Left lung (tissue), 10 donors: Measurements from ENCODE around the gene CYP3A4. TPM values are rescaled to one million over a fixed set of nuclear protein-coding genes. Genes with fewer than 3 reads are reported as not detected.
"Not testable (repeated sequence)": the region's sequence is repeated elsewhere in the genome, so short reads cannot be mapped to it uniquely, and the experiment has no call there.

Source experiments
- ATAC-seq: fragments of 200-7000 bp; cut with Tn5 transposase; one replicate; pipeline ENCODE4 v1.9.1; 2020; ENCODE audit warnings: moderate library complexity
- DNase-seq, 4 donors: peaks; one replicate each; pipeline ENCODE4 v3.0.0-alpha.2; 2013 to 2020
- H3K27ac ChIP-seq, 2 donors: fragments of 200-600 bp; sonication (generic) in 1 of 2; one replicate each; pipeline versions ENCODE4 v1.5.0 to v1.8.0; 2020 to 2021
- H3K27me3 ChIP-seq, 2 donors: fragments of 200-600 bp; sonication (generic) in 1 of 2; one replicate each; pipeline versions ENCODE4 v1.5.0 to v1.8.0; 2020 to 2021
- H3K36me3 ChIP-seq, 2 donors: fragments of 200-600 bp; sonication (generic) in 1 of 2; one replicate each; pipeline versions ENCODE4 v1.5.0 to v1.8.0; 2020 to 2021
- H3K4me1 ChIP-seq, 2 donors: fragments of 200-600 bp; one replicate each; pipeline ENCODE4 v1.8.0; 2021
- H3K4me3 ChIP-seq, 2 donors: fragments of 200-600 bp; sonication (generic) in 1 of 2; one replicate each; pipeline versions ENCODE4 v1.5.0 to v1.8.0; 2020 to 2021; ENCODE audit warnings: mild to moderate bottlenecking in 1 of 2
- H3K9me3 ChIP-seq, 2 donors: fragments of 200-600 bp; sonication (generic) in 1 of 2; one replicate each; pipeline versions ENCODE4 v1.5.0 to v1.8.0; 2020 to 2021
- intact Hi-C, 2 donors: fragments of 100-400 bp; cut with DNase I; formaldehyde crosslinking; loops; one replicate each; pipeline versions ENCODE4 v1.11.2 to v1.14.2; 2022
- polyA plus RNA-seq, 6 donors: library from polyadenylated mRNA; unstranded; fragments of 120-200 nt; gene quantifications; one replicate each; pipeline ENCODE4 v1.2.1, GENCODE V29; 2013; ENCODE audit not compliant: insufficient read length in 6 of 6
- total RNA-seq, 2 donors: library from RNA; stranded (reverse); fragmentation: NEBNext Ultra II Directional; extraction: Animal tissue kit (Norgen Biotek cat#: 25700); gene quantifications; one replicate each; pipeline ENCODE4 v1.2.1, GENCODE V29; 2021
- TF ChIP-seq, protein P1 (sequence below), 2 donors: fragments of 200-600 bp; sonication (generic) in 1 of 2; IDR thresholded peaks; one replicate each; pipeline versions ENCODE4 v1.5.0 to v1.8.0; 2021; ENCODE audit warnings: antibody characterized with exemption in 2 of 2
- donor health status: DM: no; HTN: yes; CAD: no.
- donor health status: DM: no; HTN: no; CAD: no.

CYP3A4 gene
- total and polyA plus RNA-seq, 8 donors, result 0.17 to 0.39 (median 0.25) TPM; not detected in 2

DNA sequence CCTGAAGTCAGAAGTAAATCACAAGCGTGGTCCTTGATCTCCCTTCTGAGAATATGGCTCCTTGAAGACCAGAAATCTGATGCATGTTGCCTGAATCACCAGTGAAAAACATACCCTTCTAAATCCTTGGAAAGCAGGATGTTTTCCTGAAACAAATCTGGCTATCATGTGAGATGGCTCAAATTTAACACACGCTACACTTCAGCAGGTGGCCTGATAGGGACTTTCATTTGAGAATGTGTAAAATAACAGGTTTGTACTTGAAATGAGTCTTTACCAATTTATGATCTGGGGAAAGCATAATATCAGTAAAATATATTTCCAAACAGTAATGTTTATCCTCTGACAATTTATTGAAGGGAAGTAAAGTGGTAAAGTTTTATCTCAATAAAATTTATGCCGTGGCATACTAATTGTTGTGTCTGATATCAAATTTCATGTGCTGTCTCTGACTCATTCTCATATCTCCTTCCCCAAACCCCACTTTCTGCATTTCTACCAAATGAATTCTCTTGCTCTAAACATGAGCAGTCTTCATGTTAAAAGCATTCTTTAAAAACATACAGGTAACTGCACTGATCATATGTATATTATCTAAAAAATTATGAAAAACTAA, 17.4 kb downstream of the CYP3A4 start:
- TF ChIP-seq, protein P1, sequence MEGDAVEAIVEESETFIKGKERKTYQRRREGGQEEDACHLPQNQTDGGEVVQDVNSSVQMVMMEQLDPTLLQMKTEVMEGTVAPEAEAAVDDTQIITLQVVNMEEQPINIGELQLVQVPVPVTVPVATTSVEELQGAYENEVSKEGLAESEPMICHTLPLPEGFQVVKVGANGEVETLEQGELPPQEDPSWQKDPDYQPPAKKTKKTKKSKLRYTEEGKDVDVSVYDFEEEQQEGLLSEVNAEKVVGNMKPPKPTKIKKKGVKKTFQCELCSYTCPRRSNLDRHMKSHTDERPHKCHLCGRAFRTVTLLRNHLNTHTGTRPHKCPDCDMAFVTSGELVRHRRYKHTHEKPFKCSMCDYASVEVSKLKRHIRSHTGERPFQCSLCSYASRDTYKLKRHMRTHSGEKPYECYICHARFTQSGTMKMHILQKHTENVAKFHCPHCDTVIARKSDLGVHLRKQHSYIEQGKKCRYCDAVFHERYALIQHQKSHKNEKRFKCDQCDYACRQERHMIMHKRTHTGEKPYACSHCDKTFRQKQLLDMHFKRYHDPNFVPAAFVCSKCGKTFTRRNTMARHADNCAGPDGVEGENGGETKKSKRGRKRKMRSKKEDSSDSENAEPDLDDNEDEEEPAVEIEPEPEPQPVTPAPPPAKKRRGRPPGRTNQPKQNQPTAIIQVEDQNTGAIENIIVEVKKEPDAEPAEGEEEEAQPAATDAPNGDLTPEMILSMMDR (IDR thresholded peaks at IDR 0.05), result no peak
- Histone ChIP-seq H3K9me3 (no peaks in the 10 kb centered on the region), H3K27me3 (no peaks in the 10 kb centered on the region), H3K27ac (no peak overlapping the region), H3K4me3 (no peak overlapping the region), H3K4me1 (no peaks in the 10 kb centered on the region), H3K36me3 (no peaks in the 10 kb centered on the region)
- no peak for ATAC-seq
- intact Hi-C loops, result no loop called here
- no peak for DNase-seq

DNA sequence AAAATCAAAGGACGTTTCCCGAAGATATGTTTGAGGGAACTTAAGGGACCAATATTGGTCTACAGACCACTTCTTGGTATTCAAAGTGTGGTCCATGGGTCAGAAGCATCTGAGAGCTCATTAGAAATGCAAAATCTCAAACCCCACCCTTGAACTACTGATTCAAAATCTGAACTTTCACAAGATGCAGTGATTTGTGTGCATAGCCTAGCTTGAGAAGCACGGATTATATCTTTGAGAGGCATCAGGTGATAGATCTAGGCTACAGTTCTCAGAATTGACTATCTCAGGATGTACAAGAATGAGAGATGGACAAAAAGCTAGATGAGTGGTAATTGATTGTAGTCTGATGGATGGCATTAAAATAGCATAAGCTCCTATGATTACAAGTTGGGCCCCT, 19.5 kb downstream of the CYP3A4 start:
- no peaks in the 10 kb centered on the region for H3K4me1 ChIP-seq
- H3K36me3 ChIP-seq, result no peaks in the 10 kb centered on the region
- H3K4me3 ChIP-seq, result no peak overlapping the region
- H3K27me3 ChIP-seq, result no peaks in the 10 kb centered on the region
- no peak overlapping the region for H3K27ac ChIP-seq
- H3K9me3 ChIP-seq, result no peaks in the 10 kb centered on the region
- intact Hi-C loops, result no loop called here
- DNase-seq (no peak), ATAC-seq (no peak)
- TF ChIP-seq, protein P1 (IDR thresholded peaks at IDR 0.05), result no peak

DNA sequence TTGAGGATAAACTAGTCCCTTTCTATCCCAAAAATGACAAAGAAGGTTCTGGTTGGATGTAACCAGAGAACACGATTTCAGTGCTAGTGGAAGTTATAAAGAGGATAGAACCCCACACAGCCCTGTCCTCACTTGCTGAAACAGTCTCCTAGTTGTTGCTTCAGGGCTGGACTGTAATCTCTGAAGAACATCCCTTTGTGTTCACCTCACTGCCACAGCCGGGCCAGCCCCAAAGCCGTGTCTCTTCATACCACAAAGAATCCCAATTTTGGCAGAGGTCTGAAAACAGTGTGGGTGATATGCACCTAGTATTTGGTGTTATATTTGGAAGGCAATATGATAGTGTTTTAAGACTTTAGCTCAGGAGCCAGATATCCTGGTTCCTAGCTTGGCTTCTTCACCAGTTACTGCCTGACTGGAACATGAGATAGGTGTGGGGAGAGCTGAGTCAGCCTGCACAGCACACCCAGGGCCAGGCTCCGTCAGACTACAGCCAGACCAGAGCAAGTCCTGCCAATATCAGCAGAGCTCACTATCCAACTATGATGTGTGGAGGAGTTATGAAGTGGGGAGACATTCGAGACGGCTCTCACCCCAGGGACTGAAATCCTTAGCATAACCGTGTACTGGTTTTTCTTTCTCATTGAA, 21.2 kb downstream of the CYP3A4 start:
- H3K9me3 ChIP-seq, result no peaks in the 10 kb centered on the region
- H3K4me3 ChIP-seq, result no peak overlapping the region
- no peaks in the 10 kb centered on the region for H3K4me1 ChIP-seq
- no peak overlapping the region for H3K27ac ChIP-seq
- peak; percentile 89 for ATAC-seq
- TF ChIP-seq, protein P1 (IDR thresholded peaks at IDR 0.05), result no peak
- H3K36me3 ChIP-seq, result no peaks in the 10 kb centered on the region
- intact Hi-C loops, result no loop called here
- DNase-seq, result peak; percentile 35 to 80 (median 48)
- H3K27me3 ChIP-seq, result no peaks in the 10 kb centered on the region

DNA sequence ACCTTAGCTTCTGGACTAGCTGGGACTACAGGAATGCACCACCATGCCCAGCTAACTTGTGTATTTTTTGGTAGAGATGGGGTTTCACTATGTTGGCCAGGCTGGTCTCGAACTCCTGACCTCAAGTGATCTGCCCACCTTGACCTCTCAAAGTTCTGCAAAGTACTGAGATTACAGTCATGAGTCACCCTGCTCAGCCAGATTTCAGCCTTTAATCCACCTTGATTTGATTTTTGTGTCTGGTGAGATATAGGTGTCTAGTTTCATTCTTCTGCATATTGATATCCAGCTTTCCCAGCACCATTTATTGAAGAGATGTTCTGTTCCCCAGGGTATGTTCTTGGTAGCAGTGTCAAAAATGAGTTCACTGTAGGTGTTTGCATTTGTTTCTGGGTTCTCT, 28.9 kb downstream of the CYP3A4 start:
- no peak for DNase-seq
- H3K4me1 ChIP-seq, result peaks cover 0 to 6% of the 10 kb centered on the region in 2 donors
- no peaks in the 10 kb centered on the region for H3K36me3 ChIP-seq
- no peaks in the 10 kb centered on the region for H3K9me3 ChIP-seq
- TF ChIP-seq, protein P1 (IDR thresholded peaks at IDR 0.05), result no peak
- H3K27me3 ChIP-seq, result no peaks in the 10 kb centered on the region
- intact Hi-C loops, result no loop called here
- no peak overlapping the region for H3K27ac ChIP-seq
- no peak overlapping the region for H3K4me3 ChIP-seq
- ATAC-seq, result no peak

DNA sequence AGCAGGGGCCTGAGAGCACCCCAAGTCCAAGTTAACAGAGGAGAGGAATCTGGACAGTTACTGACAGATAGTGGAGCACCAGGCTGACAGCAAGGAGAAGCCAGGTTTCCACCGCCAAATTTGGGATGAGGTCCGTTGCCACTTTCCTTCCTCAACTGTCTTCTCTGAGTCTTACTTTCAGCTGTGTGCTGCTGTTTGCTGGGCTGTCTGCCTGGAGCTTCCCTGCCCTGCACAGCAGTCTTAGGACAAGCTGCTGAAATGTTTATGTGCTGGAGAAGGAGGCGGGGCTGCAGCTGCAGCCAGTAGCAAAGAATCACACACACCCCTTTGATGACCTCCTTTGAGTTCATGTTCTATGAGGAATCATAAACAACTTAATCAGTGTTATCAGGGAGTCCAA, 31.6 kb downstream of the CYP3A4 start:
- H3K4me1 ChIP-seq, result peaks cover 0 to 6% of the 10 kb centered on the region in 2 donors
- no peak overlapping the region for H3K4me3 ChIP-seq
- no peaks in the 10 kb centered on the region for H3K9me3 ChIP-seq
- intact Hi-C loops, result no loop called here
- H3K36me3 ChIP-seq, result no peaks in the 10 kb centered on the region
- DNase-seq (peak in 2 of 4 donors; percentile 25 to 67), ATAC-seq (peak; percentile 59)
- TF ChIP-seq, protein P1 (IDR thresholded peaks at IDR 0.05), result no peak
- peak overlapping the region; percentile 7 to 10 for H3K27ac ChIP-seq
- no peaks in the 10 kb centered on the region for H3K27me3 ChIP-seq

DNA sequence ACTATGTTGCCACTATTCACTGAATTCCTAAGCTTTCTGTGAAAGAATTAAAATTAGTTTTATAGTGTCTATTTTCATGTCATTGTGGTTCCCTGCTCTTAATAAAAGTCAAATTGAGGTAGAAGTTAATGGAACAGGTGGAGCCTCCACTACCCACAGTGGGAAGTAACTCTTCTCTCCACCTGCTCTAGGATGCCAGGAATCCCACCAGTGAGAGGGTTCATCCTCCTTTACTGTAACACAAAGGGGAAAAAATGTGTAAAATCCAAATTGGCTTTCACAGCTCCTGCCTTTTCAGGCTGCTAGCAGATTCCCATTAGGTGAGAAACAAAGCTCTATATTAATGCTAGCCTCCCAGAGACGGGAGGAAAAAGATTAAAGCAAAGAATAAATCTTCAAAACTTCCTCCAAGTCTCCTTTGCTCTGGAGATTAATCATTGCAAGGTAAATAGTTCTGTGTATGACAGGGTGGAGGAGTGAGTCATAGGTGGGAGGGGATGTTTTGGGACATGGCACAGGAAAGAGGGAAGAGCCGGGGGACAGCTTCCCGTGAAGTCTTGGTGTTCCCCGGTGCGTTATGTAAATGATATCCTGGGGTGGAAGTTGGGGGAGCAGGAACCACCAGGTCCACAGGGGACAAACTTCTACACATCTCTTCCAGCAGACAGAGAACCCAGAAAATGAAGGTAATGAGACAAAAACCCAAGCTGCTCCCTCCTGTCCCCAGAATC, 32.5 kb downstream of the CYP3A4 start:
- H3K4me1 ChIP-seq, H3K36me3 ChIP-seq, DNase-seq, intact Hi-C loops, H3K4me3 ChIP-seq, H3K9me3 ChIP-seq, H3K27me3 ChIP-seq: not testable (repeated sequence)
- ATAC-seq, result peak; percentile 84
- peak overlapping the region; percentile 7 to 10 for H3K27ac ChIP-seq
